ENCODE data around the gene MACROD2.

- TF ChIP-seq CTCF (IDR thresholded peaks at IDR 0.05) = no peak
- TF ChIP-seq POLR2AphosphoS5 (IDR thresholded peaks at IDR 0.05) = no peak
These were observed 1644.5 kb downstream of the MACROD2 start for GRCh38 chr20:15639839-15640238.
